ENCODE measurements around the gene AQP7.

The AQP7 gene

GRCh38 chr9:33446946-33447798, 44.8 kb upstream of the AQP7 start, which contains the start of gene AQP3 (continued):
- TF ChIP-seq TSHZ1 (tag by site-specific recombination; IDR thresholded peaks at IDR 0.05; ENCODE audit: borderline replicate concordance), result no peak
- TF ChIP-seq ZBTB8A (tag by site-specific recombination; IDR thresholded peaks at IDR 0.05), result no peak
- no peak for TF ChIP-seq ZNF626 (tag by site-specific recombination; IDR thresholded peaks at IDR 0.05)
- TF ChIP-seq GLIS2 (tag by site-specific recombination; IDR thresholded peaks at IDR 0.05), result peak; percentile 70; the same call in 1 of the 2 replicates
- no peak for TF ChIP-seq BCL11B (tag by site-specific recombination; IDR thresholded peaks at IDR 0.05; ENCODE audit: low read depth)
- no peak for TF ChIP-seq REPIN1 (tag by site-specific recombination; IDR thresholded peaks at IDR 0.05; ENCODE audit: low read depth)
- no peak for TF ChIP-seq HOXD13 (CRISPR knock-in tag; IDR thresholded peaks at IDR 0.05; ENCODE audit: borderline replicate concordance)
- no peak for TF ChIP-seq ZNF16 (tag by site-specific recombination; IDR thresholded peaks at IDR 0.05; ENCODE audit: low read depth)
- peak; percentile 52 for TF ChIP-seq ZBTB26 (tag by site-specific recombination; optimal IDR thresholded peaks at IDR 0.05)
- no peak for TF ChIP-seq ZNF837 (tag by site-specific recombination; IDR thresholded peaks at IDR 0.05)
- TF ChIP-seq ZNF404 (tag by site-specific recombination; IDR thresholded peaks at IDR 0.05), result no peak
- TF ChIP-seq ZSCAN5A (tag by site-specific recombination; IDR thresholded peaks at IDR 0.05), result no peak
- no peak for TF ChIP-seq ZNF664 (tag by site-specific recombination; IDR thresholded peaks at IDR 0.05)
- TF ChIP-seq ZNF596 (tag by site-specific recombination; IDR thresholded peaks at IDR 0.05), result no peak
- TF ChIP-seq SP2 (tag by site-specific recombination; IDR thresholded peaks at IDR 0.05), result peak; percentile 56
- no peak; the same call in 1 of the 2 replicates for TF ChIP-seq ZFP69B (tag by site-specific recombination; IDR thresholded peaks at IDR 0.05)
- TF ChIP-seq ZNF747 (tag by site-specific recombination; IDR thresholded peaks at IDR 0.05), result no peak
- TF ChIP-seq ZNF26 (tag by site-specific recombination; IDR thresholded peaks at IDR 0.05), result no peak
- no peak for TF ChIP-seq IKZF3 (tag by site-specific recombination; IDR thresholded peaks at IDR 0.05)
- no peak for TF ChIP-seq ZNF654 (tag by site-specific recombination; IDR thresholded peaks at IDR 0.05; ENCODE audit: low read depth)
- no peak for TF ChIP-seq ZNF10 (tag by site-specific recombination; IDR thresholded peaks at IDR 0.05)
- no peak for TF ChIP-seq ZNF514 (tag by site-specific recombination; IDR thresholded peaks at IDR 0.05)
- TF ChIP-seq OSR2 (tag by site-specific recombination; IDR thresholded peaks at IDR 0.05), result 0 out of 2 replicates have a peak, but pooled peaks have one; percentile 20
- TF ChIP-seq KLF1 (tag by site-specific recombination; IDR thresholded peaks at IDR 0.05), result peak; percentile 51; the same call in 1 of the 2 replicates
- no peak for TF ChIP-seq ZNF18 (tag by site-specific recombination; IDR thresholded peaks at IDR 0.05)
- TF ChIP-seq ZNF792 (tag by site-specific recombination; IDR thresholded peaks at IDR 0.05), result no peak
- no peak for TF ChIP-seq AEBP2 (tag by site-specific recombination; IDR thresholded peaks at IDR 0.05; ENCODE audit: borderline replicate concordance)
- no peak for TF ChIP-seq KLF8 (tag by site-specific recombination; IDR thresholded peaks at IDR 0.05)
- TF ChIP-seq ZNF391 (tag by site-specific recombination; IDR thresholded peaks at IDR 0.05; ENCODE audit: borderline replicate concordance, low read depth), result no peak
- no peak for TF ChIP-seq ZNF155 (tag by site-specific recombination; IDR thresholded peaks at IDR 0.05)

All from HEK293 (cell line).